HG03025 (cell line): ENCODE measurements around the gene SMOC1.
"Not testable (repeated sequence)": the region's sequence is repeated elsewhere in the genome, so short reads cannot be mapped to it uniquely, and the experiment has no call there.

ENCODE experiments used
- ATAC-seq: cut with Tn5 transposase; IDR thresholded peaks from one replicate; pipeline ENCODE4 v1.9.1; 2021; ENCODE audit warnings: mild to moderate bottlenecking, moderate library complexity; ENCODE audit not compliant: unreplicated experiment, low FRiP score

SMOC1 gene

GRCh38 chr14:69896080-69896479 is 16.9 kb downstream of the SMOC1 start:
- ATAC-seq, result no peak

- no peak for ATAC-seq
Observed at GRCh38 chr14:69896972-69897371, 17.8 kb downstream of the SMOC1 start.

- no peak for ATAC-seq
Observed at GRCh38 chr14:69900603-69901002, 21.4 kb downstream of the SMOC1 start.

- ATAC-seq, result no peak
Observed at GRCh38 chr14:69901113-69901951, 22.1 kb downstream of the SMOC1 start.

- not testable (repeated sequence) for ATAC-seq
Observed at GRCh38 chr14:69903046-69903445, 23.8 kb downstream of the SMOC1 start.

GRCh38 chr14:69904246-69904645 is 25.0 kb downstream of the SMOC1 start:
- no peak for ATAC-seq

- no peak for ATAC-seq
Observed at GRCh38 chr14:69906201-69906600, 27.0 kb downstream of the SMOC1 start.

GRCh38 chr14:69909826-69910550 is 30.8 kb downstream of the SMOC1 start:
- no peak for ATAC-seq

GRCh38 chr14:69910871-69911270 is 31.7 kb downstream of the SMOC1 start:
- no peak for ATAC-seq

GRCh38 chr14:69913686-69914085 is 34.5 kb downstream of the SMOC1 start:
- ATAC-seq, result no peak

- no peak for ATAC-seq
Observed at GRCh38 chr14:69916396-69916795, 37.2 kb downstream of the SMOC1 start.

GRCh38 chr14:69917287-69917686 is 38.1 kb downstream of the SMOC1 start:
- ATAC-seq, result no peak

- ATAC-seq, result no peak
Observed at GRCh38 chr14:69919815-69920214, 40.6 kb downstream of the SMOC1 start.

- no peak for ATAC-seq
Observed at GRCh38 chr14:69921052-69921451, 41.8 kb downstream of the SMOC1 start.

- no peak for ATAC-seq
Observed at GRCh38 chr14:69922198-69922597, 43.0 kb downstream of the SMOC1 start.

GRCh38 chr14:69924201-69924600 is 45.0 kb downstream of the SMOC1 start:
- ATAC-seq, result no peak

GRCh38 chr14:69928111-69928523 is 48.9 kb downstream of the SMOC1 start:
- ATAC-seq, result no peak

GRCh38 chr14:69930780-69931379 is 51.7 kb downstream of the SMOC1 start:
- no peak for ATAC-seq

- ATAC-seq, result no peak
Observed at GRCh38 chr14:69931960-69932359, 52.7 kb downstream of the SMOC1 start.

- no peak for ATAC-seq
Observed at GRCh38 chr14:69932391-69932790, 53.2 kb downstream of the SMOC1 start.

GRCh38 chr14:69933623-69934275 is 54.5 kb downstream of the SMOC1 start:
- ATAC-seq, result no peak
